GM21423 (cell line): Measurements from ENCODE around the gene HHAT.

Experiments
- ATAC-seq: cut with Tn5 transposase; IDR thresholded peaks from one replicate; pipeline ENCODE4 v1.9.1; 2021; ENCODE audit warnings: mild to moderate bottlenecking, moderate library complexity; ENCODE audit not compliant: unreplicated experiment

Gene HHAT

DNA sequence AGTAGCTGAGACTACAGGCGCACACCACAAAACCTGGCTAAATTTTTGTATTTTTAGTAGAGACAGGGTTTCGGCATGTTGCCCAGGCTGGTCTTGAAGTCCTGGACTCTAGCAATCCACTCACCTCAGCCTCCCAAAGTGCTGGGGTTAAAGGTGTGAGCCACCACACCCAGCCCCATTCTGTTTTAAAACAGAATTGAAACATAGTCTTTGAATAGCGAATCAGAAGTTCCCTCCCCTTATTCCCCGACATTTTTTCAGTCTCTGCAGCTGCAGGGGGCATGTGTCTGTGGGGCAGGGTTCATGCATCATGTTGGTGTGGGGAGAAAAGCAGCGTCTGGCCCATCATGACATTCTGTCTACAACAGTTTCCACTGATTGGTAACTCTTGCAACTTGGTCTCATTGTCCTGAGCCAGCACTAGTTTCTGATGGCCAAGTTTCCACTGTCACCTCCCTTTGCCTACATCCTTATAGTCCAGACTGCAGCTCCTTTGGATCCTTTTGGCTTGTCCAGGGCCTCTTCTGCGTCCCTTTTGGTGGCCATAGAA, 15.6 kb upstream of the HHAT start:
- ATAC-seq = no peak

- no peak for ATAC-seq
Observed at GRCh38 chr1:210313921-210314320, 14.8 kb upstream of the HHAT start.

DNA sequence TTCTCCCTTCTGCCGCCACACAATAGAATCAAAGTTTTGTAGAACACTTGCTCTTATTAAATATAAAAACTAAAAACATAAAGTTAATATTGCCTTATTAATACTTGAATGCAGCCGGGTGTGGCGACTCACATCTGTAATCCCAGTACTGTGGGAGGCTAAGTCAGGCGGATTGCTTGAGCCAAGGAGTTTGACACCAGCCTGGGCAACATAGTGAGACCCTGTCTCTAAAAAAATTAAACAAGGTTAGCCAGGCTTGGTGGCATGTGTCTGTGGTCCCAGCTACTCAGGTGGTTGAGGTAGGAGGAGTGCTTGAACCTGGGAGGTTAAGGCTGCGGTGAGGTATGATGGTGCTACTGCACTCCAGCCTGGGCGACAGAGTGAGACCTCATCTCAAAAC, 13.2 kb upstream of the HHAT start:
- no peak for ATAC-seq

DNA sequence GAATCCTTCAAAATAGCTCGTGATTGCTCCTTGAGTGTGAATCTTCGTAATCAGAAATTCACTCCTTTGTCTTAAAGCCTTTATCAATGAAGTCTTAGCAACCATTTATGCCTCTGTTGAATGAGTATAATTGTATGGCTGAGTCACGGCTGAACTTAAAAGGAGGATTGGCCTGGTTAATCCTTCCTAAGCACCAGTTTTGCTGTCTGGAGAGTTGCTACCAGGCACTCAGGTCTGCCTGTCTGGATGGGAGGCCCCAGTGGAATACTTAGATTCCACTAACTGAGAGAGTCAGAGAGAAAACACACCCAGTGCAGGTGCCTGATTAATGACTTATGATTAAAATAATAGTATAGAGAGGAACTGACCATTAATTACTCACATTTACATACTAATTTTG, 7.6 kb upstream of the HHAT start:
- no peak for ATAC-seq

- no peak for ATAC-seq
Observed at GRCh38 chr1:210321552-210321951, 7.2 kb upstream of the HHAT start.

DNA sequence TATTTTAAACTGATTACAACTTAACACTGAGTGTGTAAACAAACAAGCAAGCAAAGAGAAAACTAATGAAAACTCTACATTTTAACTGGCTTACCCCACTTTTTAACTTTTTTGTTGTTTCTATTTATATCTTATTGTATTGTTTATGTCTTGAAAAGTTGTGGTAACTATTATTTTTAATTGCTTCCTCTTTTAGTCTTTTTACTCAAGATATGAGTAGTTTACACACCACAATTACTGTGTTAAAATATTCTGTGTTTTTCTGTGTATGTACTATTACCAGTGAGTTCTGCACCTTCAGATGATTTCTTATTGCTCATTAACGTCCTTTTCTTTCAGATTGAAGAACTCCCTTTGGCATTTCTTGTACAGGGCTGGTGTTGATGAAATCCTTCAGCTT, 4.7 kb upstream of the HHAT start:
- no peak for ATAC-seq

DNA sequence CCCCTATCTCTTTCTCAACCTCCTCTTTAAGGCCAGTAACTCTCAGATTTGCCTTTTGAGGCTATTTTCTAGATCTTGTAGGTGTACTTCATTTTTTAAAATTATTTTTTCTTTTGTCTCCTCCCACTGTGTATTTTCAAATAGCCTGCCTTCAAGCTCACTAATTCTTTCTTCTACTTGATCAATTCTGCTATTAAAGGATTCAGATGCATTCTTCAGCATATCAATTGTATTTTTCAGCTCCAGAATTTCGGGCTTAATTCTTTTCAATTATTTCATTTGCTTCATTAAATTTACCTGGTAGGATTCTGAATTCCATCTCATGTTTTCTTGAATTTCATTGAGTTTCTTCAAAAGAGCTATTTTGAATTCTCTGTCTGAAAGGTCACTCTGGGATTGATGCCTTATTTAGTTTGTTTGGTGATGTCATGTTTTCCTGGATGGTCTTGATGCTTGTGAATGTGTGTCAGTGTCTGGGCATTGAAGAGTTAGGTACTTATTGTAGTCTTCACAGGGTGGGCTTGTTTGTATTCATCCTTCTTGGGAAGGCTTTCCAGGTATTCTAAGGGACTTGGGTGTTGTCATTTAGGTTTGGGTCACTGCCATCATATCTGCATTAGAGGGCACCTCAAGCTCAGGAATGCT, 3.6 kb upstream of the HHAT start:
- no peak for ATAC-seq

- no peak for ATAC-seq
Observed at GRCh38 chr1:210328032-210328745, 513 bp upstream of the HHAT start.

DNA sequence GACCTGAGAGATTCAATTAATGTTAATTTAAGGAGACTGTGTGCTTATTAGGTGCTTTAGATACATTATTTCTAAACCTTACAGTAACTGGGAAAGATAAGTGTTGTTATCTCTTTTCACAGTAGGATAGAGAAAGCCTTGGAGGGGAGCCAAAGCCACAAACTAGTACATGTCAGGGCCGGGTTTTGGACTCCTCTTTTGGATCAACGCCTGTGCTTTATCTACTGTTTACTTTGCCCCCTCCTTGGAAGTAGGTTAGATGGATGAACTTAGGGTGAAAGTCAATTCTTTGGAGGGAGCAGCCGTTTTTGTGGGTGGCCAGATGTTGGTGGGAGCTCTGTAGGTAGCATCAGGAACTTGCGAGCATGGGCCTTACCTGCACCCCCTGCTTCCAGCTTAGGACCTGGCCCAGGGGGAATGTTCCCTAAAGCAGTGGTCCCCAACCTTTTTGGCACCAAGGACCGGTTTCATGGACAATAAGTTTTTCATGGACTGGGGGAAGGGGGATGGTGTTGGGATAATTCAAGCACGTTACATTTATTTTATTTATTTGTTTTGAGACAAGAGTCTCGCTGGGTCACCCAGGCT, 1.7 kb downstream of the HHAT start:
- no peak for ATAC-seq

DNA sequence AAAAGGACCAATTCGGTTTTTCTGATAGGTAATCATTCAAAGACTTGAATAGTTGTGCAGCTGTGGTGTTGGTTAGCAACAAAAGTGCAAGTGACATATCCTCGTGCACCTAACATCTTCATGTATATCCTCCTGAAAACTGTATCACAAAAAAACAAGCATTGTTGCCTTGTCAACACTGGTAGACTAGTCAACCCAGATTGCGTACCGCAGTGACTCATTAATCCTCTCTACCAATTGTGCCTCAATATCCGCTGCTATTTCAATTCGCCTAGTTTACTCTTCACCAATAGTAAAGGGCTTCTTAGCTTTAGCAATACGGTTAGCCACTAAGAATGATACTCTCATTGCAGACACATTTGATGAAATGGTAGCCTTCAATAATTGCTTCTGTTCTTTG, 3.5 kb downstream of the HHAT start:
- no peak for ATAC-seq

DNA sequence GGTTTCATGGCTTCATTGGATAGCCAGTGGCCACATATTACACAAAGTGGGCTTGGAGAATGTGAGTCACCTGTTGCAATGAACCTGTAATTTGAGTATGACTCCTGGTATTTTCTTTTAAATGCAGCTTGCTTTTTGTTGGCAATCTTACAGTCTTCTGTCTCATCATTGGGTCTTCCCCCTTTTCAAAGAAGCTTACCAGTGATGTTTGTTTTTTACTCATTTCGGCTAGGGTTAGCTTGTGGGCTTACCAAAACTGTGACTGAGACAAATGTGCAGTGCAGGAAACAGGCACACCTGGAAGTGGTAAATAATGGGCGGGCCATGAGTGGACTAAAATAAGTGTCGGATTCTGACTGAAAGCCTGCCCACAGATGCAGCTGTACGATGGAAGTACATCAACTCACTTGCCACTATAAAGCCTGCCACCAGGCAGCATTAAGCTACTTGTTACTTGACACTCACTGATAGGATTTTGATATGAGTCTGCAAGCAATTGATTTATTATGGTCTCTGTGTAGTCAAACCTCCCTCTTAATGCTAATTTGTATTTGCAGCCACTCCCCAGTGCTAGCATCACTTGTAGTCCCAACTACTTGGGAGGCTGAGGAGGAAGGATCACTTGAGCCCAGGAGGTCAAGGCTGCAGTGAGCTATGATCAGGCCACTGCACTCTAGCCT, 4.2 kb downstream of the HHAT start:
- ATAC-seq = peak; percentile 79

GRCh38 chr1:210335001-210335400, 6.3 kb downstream of the HHAT start:
- no peak for ATAC-seq

DNA sequence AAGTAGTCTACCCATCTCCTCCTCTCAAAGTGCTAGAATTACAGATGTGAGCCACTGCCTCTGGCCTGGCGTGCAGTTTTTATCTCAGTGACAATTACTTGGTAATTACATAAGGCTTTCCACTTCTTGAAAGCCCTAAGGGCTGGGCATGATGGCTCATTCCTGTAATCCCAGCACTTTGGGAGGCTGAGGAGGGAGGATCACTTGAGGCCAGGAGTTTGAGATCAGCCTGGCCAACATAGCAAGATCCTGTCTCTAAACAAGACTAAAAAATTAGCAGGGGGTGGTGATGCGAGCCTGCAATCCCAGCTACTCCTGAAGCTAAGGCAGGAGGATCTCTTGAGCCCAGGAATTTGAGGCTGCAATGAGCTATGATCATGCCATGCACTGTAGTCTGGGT, 7.7 kb downstream of the HHAT start:
- no peak for ATAC-seq

GRCh38 chr1:210339500-210339899, 10.8 kb downstream of the HHAT start:
- no peak for ATAC-seq

DNA sequence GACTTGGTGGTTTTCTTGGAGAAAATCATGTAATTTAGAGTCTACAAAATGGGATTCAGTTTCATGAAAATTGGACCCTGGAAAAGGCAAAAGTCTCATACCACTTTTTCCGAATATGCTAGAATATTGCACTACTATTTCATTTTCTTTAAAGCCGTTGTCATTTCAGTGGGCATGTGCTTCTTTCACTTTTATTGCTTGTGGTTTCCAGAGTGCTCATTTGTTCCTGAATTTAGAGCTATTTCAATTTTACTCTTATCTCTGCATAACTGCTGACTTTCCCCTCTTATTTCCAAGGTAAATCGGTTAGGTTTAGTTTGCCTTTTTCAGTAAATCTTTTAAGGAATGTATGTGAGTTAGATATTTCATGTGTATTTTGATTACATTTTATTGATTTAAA, 11.6 kb downstream of the HHAT start:
- ATAC-seq = no peak

GRCh38 chr1:210340841-210341240, 12.1 kb downstream of the HHAT start:
- no peak for ATAC-seq

DNA sequence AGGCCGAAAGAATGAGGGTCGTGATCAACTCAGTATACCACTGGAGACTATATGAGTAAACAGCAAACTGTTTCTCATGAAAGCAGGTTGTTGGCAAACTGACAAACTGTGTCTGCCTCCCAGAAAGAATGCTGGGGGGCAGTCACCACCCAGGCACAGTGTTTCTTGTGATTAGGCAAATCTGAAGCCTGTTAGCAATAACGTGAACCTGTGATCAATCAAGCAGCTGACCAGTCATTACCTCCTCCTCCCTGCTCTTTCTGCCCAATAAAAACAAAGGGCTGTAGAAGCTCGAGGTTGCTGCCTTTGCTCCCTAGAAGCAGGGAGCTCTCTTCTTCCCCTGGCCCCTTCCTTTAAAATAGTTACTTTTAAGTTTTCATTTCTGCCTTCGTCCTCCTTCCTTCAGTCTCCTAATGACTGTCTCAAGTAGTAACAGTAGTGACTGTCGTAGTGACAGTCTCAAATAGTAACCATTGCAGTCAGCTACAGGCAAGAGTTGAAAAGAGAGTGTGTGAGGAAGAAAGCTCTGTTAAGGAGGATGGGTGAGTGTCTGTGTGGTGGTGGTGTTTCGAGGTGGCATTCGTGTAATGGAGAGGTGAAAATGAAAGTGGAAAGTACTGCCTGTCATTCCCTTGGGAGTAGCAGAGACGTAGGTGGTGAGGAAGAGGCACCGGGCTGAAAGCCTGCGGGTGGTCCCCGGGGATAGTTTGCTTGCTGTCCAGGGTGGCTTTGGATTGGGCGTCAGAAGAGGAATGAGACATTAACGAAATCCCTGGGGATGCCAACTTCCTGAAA, 14.5 kb downstream of the HHAT start:
- ATAC-seq = peak; percentile 58

DNA sequence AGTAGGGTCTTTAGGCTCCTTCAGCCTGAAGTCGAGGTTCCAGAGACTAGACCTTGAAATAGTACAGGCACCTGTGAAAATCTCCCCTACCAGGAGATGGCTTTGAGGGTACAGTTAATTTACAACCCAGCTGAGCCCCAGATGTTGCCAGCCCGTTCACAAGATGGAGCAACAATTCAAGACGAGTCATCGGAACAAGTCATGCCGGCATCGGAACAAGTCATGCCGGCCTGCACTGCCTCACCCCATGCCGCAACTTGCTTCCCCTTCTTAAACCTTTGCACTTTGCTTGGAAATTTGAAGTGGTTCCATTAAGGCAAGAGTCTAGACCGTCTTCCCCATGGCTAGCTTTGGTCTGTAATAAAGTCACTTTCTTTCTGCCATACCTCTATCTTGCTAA, 16.0 kb downstream of the HHAT start:
- no peak for ATAC-seq

- peak; percentile 34 for ATAC-seq
Observed at GRCh38 chr1:210347112-210347511, 18.4 kb downstream of the HHAT start.

DNA sequence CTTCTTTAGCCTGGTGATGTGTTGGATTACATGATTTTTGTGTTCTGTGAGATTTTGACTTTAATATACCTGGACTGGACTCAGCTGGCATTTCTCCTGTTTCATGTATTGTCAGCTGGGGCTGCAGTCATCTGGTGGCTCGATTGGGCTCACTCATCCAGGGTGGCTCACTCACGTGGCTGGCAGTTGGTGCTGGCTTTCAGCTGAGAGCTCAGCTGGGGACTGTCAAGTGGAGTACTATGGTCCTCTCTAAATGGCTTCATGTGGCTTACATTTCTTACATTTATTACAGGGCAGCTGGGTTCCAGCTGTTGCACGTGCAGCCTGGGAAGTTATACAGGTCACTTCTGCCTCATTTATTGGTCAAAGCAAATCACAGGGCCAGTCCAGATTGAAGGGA, 22.8 kb downstream of the HHAT start:
- ATAC-seq = no peak

- ATAC-seq = no peak
Observed at GRCh38 chr1:210352575-210352974, 23.9 kb downstream of the HHAT start.
